IPS-15b (cell line): Measurements from ENCODE around the gene RBM12.

Source experiments
- H3K27me3 ChIP-seq: one replicate; pipeline ENCODE4 v1.6.1; 2013; ENCODE audit warnings: low read length; ENCODE audit not compliant: control insufficient read depth, insufficient read depth
- H3K36me3 ChIP-seq: one replicate; pipeline ENCODE4 v1.6.1; 2013; ENCODE audit warnings: low read length; ENCODE audit not compliant: control insufficient read depth, insufficient read depth
- H3K4me1 ChIP-seq: one replicate; pipeline ENCODE4 v1.6.1; 2013; ENCODE audit warnings: mild to moderate bottlenecking, low read length; ENCODE audit not compliant: control insufficient read depth, insufficient read depth
- H3K4me3 ChIP-seq: one replicate; pipeline ENCODE4 v1.5.1; 2013; ENCODE audit warnings: low read depth, low read length
- H3K9ac ChIP-seq: one replicate; pipeline ENCODE4 v1.6.1; 2013; ENCODE audit warnings: low read depth, mild to moderate bottlenecking, low read length
- H3K9me3 ChIP-seq: one replicate; pipeline ENCODE4 v1.6.1; 2013; ENCODE audit warnings: mild to moderate bottlenecking, low read length; ENCODE audit not compliant: control insufficient read depth, insufficient read depth

The RBM12 gene

DNA sequence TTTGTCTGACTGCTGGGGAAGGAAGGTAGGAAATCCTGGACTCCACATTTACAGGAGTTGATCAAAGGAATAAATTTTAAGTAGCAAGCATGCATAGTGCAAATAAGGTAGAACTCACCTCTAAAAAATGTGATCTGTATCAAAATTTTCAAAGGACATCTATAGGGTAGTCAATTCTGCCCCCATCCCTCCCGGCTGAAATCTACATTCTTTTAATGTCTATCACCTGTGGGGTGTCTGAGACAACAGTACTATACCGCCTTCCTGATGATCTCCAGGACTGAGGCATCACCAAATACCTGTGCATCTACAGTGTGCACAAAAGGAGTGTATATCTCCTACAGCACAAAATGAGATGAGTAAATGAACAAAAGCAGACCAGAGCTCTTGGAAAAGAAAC is 19.9 kb downstream of the RBM12 start:
- H3K4me1 ChIP-seq, result peaks cover 8% of the 10 kb centered on the region

DNA sequence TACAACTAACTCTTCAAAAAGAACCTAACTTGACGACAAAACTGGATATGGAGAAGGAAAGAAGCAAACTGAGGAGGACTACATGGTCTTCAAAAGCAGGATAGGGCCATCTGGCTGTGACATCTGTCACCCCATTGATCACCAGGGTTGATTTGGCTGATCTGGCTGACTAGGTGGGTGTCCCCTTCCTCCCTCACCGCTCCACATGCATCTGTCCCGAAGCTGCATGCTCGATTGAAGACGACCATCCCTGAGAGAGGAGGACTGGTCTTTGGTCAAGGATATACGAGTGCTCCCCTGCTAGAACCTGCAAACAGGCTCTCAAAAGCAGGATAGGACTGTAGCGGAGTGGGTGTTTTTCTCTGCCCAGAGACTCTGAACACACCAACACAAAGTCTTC is 21.7 kb downstream of the RBM12 start:
- Histone ChIP-seq H3K36me3 (no peaks in the 10 kb centered on the region), H3K4me3 (no peak overlapping the region), H3K9me3 (no peaks in the 10 kb centered on the region), H3K4me1 (peaks cover 10% of the 10 kb centered on the region), H3K9ac (no peak overlapping the region), H3K27me3 (no peaks in the 10 kb centered on the region)

More for the DNA sequence above, 19.9 kb downstream of the RBM12 start:
- Histone ChIP-seq H3K27me3 (no peaks in the 10 kb centered on the region), H3K36me3 (no peaks in the 10 kb centered on the region), H3K9me3 (no peaks in the 10 kb centered on the region), H3K4me3 (no peak overlapping the region), H3K9ac (no peak overlapping the region)

GRCh38 chr20:35641743-35642142 is 23.0 kb downstream of the RBM12 start:
- no peaks in the 10 kb centered on the region for H3K9me3 ChIP-seq

GRCh38 chr20:35640724-35641123 is 24.0 kb downstream of the RBM12 start:
- Histone ChIP-seq H3K4me1 (peaks cover 10% of the 10 kb centered on the region), H3K4me3 (no peak overlapping the region), H3K9ac (no peak overlapping the region), H3K9me3 (no peaks in the 10 kb centered on the region), H3K27me3 (no peaks in the 10 kb centered on the region), H3K36me3 (no peaks in the 10 kb centered on the region)

More at GRCh38 chr20:35641743-35642142, 23.0 kb downstream of the RBM12 start:
- no peak overlapping the region for H3K9ac ChIP-seq
- peaks cover 10% of the 10 kb centered on the region for H3K4me1 ChIP-seq
- H3K4me3 ChIP-seq, result no peak overlapping the region
- no peaks in the 10 kb centered on the region for H3K36me3 ChIP-seq
- no peaks in the 10 kb centered on the region for H3K27me3 ChIP-seq

DNA sequence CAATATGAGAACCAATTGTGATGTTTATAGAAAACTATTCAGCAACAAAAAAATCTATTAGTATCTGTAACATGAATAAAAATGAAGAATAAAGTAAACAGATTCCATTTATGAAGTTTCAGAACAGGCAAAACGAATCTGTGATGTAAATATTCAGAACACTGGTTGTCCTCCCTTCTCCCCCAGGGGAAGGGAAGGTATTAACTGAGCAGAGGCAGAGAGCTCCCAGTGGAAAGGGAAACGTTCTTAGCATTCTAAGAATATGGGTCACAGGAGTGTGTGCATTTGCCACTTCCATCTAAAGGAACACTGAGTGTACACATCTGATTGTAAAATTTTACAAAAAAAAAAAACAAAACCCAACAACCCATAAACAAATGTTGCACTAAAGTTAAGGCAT is 25.9 kb downstream of the RBM12 start:
- no peak overlapping the region for H3K9ac ChIP-seq

GRCh38 chr20:35637276-35637675 is 27.4 kb downstream of the RBM12 start:
- no peaks in the 10 kb centered on the region for H3K27me3 ChIP-seq
- peaks cover 10% of the 10 kb centered on the region for H3K4me1 ChIP-seq
- no peak overlapping the region for H3K4me3 ChIP-seq
- H3K36me3 ChIP-seq, result peaks cover 2% of the 10 kb centered on the region
- no peaks in the 10 kb centered on the region for H3K9me3 ChIP-seq
- H3K9ac ChIP-seq, result no peak overlapping the region

More for the DNA sequence above, 25.9 kb downstream of the RBM12 start:
- Histone ChIP-seq H3K4me1 (peaks cover 10% of the 10 kb centered on the region), H3K27me3 (no peaks in the 10 kb centered on the region), H3K4me3 (no peak overlapping the region), H3K9me3 (no peaks in the 10 kb centered on the region), H3K36me3 (no peaks in the 10 kb centered on the region)

GRCh38 chr20:35636095-35636494 is 28.6 kb downstream of the RBM12 start:
- Histone ChIP-seq H3K9ac (no peak overlapping the region), H3K4me1 (peaks cover 10% of the 10 kb centered on the region), H3K4me3 (no peak overlapping the region), H3K27me3 (no peaks in the 10 kb centered on the region), H3K9me3 (no peaks in the 10 kb centered on the region), H3K36me3 (peaks cover 12% of the 10 kb centered on the region)

GRCh38 chr20:35635652-35636051 is 29.0 kb downstream of the RBM12 start:
- Histone ChIP-seq H3K4me1 (peaks cover 10% of the 10 kb centered on the region), H3K9ac (no peak overlapping the region), H3K9me3 (no peaks in the 10 kb centered on the region)

GRCh38 chr20:35632539-35633115 is 32.1 kb downstream of the RBM12 start:
- Histone ChIP-seq H3K4me1 (no peaks in the 10 kb centered on the region), H3K4me3 (no peak overlapping the region), H3K9ac (no peak overlapping the region), H3K9me3 (no peaks in the 10 kb centered on the region), H3K36me3 (peaks cover 28% of the 10 kb centered on the region), H3K27me3 (no peaks in the 10 kb centered on the region)

More at GRCh38 chr20:35635652-35636051, 29.0 kb downstream of the RBM12 start:
- Histone ChIP-seq H3K36me3 (peaks cover 17% of the 10 kb centered on the region), H3K27me3 (no peaks in the 10 kb centered on the region), H3K4me3 (no peak overlapping the region)

DNA sequence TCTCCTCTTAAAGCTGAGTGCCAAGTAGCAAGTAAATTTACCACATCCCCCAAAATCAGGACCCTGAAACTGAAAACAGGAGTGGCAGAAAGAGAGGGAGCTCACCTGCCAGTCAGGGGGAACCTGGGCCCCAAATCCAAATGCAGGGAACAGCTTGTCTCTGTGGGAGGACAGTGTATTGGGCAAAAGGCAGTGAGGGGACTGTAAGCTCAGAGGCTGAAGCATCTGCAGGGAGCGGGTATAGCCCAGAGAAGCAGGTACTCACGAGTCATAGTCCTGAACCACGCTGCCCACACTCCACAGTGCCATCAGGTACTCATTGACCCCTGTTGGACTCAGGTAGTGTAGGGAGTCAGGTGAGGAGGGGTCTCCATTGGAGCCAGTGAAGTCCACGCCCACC is 34.1 kb downstream of the RBM12 start:
- Histone ChIP-seq H3K9ac (no peak overlapping the region), H3K36me3 (peaks cover 45% of the 10 kb centered on the region)

GRCh38 chr20:35629427-35630145 is 35.1 kb downstream of the RBM12 start:
- Histone ChIP-seq H3K4me3 (no peak overlapping the region), H3K4me1 (no peaks in the 10 kb centered on the region), H3K36me3 (peaks cover 50% of the 10 kb centered on the region), H3K9ac (no peak overlapping the region), H3K27me3 (no peaks in the 10 kb centered on the region), H3K9me3 (no peaks in the 10 kb centered on the region)

More for the DNA sequence above, 34.1 kb downstream of the RBM12 start:
- H3K4me3 ChIP-seq, result no peak overlapping the region
- no peaks in the 10 kb centered on the region for H3K27me3 ChIP-seq
- H3K4me1 ChIP-seq, result no peaks in the 10 kb centered on the region
- H3K9me3 ChIP-seq, result no peaks in the 10 kb centered on the region

GRCh38 chr20:35627121-35627520 is 37.6 kb downstream of the RBM12 start:
- H3K4me3 ChIP-seq, result no peak overlapping the region
- H3K36me3 ChIP-seq, result peaks cover 46% of the 10 kb centered on the region
- no peaks in the 10 kb centered on the region for H3K9me3 ChIP-seq
- H3K27me3 ChIP-seq, result no peaks in the 10 kb centered on the region
- H3K9ac ChIP-seq, result no peak overlapping the region
- H3K4me1 ChIP-seq, result no peaks in the 10 kb centered on the region
